Measurements from ENCODE around the gene FMNL2.

Gene FMNL2

DNA sequence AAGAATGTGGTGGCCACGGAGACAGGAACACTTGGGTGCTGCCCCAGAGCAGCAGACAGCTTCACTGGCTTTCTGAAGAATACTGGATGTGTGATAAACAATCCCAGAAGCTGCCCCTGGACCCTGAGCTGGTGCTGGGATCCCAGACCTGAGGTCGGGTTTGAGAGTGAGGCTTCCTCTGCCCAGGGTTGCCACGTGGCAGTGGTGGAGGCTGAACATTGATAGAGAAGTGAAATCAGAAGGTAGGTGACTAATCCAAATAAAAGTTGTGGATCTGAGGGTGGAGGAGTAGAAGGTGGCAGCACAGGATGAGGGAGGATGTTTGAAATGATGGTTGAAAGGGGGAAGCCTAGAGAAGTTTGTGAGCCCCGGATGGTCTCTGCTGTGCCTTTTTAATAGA is 64.0 kb downstream of the FMNL2 start:
- no peak overlapping the region for H2BK15ac ChIP-seq (ENCODE audit: low read depth, poor library complexity, severe bottlenecking)
- no peak overlapping the region for H2BK120ac ChIP-seq (ENCODE audit: low read depth, low read length)
- H3K4ac ChIP-seq (ENCODE audit: low read depth in 1 of 2, low read length in 2 of 2), result no peak overlapping the region
- H3K27me3 ChIP-seq (ENCODE audit: control insufficient read depth in 1 of 2, insufficient read depth in 1 of 2, low read length in 2 of 2), result no peaks in the 10 kb centered on the region
- no peak overlapping the region for H3K9ac ChIP-seq (ENCODE audit: low read length)
- no peaks in the 10 kb centered on the region for H3K9me3 ChIP-seq (ENCODE audit: control insufficient read depth, low read length)
- H2BK5ac ChIP-seq (ENCODE audit: low read depth, low read length, poor library complexity, severe bottlenecking), result no peak overlapping the region
- peaks cover 29% of the 10 kb centered on the region for H3K79me1 ChIP-seq (replicated peaks; ENCODE audit: low read length, poor library complexity, severe bottlenecking)
- H4K91ac ChIP-seq (ENCODE audit: low read length), result no peak overlapping the region
- H3K36me3 ChIP-seq (ENCODE audit: control insufficient read depth in 1 of 2, insufficient read depth in 2 of 2, low read depth in 1 of 2, low read length in 2 of 2), result no peaks in the 10 kb centered on the region
- H4K8ac ChIP-seq (ENCODE audit: low read length), result no peak overlapping the region
- peaks cover 9% of the 10 kb centered on the region for H3K4me1 ChIP-seq (ENCODE audit: control insufficient read depth, insufficient read depth, low read depth, low read length)
- no peak overlapping the region for H2AFZ ChIP-seq (ENCODE audit: low read depth, low read length)
- H3K14ac ChIP-seq (ENCODE audit: low read length in 2 of 2), result no peak overlapping the region
- H3K18ac ChIP-seq (ENCODE audit: low read depth in 1 of 2, low read length in 2 of 2), result no peak overlapping the region
- H2BK12ac ChIP-seq (ENCODE audit: low read length in 2 of 2), result no peak overlapping the region
- no peak overlapping the region for H3K4me2 ChIP-seq (ENCODE audit: low read length, poor library complexity, severe bottlenecking)
- WGBS, result 88% methylated on average over 4 of the region's 4 CpGs
- H3K4me3 ChIP-seq (ENCODE audit: insufficient read depth in 1 of 2, low read depth in 1 of 2, low read length in 2 of 2), result no peak overlapping the region
- peak overlapping the region; percentile 9 for H2AK5ac ChIP-seq (ENCODE audit: low read length, severe bottlenecking)
- H3K23ac ChIP-seq (ENCODE audit: low read length in 2 of 2), result no peak overlapping the region
- H3K27ac ChIP-seq (ENCODE audit: low read length, poor library complexity, severe bottlenecking), result no peak overlapping the region
- DNase-seq, result no peak

DNA sequence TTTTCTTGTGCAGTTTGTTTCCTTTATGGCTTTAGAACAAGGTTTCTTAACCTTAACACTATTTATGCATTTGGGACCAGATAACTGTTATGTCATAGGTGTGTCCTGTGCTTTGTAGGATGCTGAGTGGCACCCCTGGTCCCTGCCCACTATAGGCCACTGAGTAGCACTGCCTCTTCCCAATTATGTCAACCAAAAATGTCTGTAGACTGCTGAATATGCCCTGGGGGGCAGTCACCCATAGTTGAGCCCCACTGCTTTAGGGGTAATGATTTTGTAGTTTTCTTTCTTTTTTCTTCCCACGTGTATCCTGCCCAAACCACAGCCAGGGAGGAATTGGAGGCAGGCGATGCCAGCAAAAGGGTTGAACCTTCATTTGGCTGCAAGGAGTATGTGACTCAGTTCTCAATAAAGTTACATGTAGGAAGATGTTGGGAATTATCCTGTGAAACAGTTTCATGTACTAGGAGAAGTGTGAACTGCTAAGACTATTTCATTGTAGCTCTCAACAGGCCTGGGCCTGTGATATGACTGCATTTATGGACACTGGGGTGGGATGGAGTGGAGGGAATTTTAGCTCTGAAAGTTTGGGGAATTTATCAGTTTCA is 65.7 kb downstream of the FMNL2 start:
- H3K4me3 ChIP-seq (ENCODE audit: insufficient read depth in 1 of 2, low read depth in 1 of 2, low read length in 2 of 2), result no peak overlapping the region
- H3K27me3 ChIP-seq (ENCODE audit: control insufficient read depth in 1 of 2, insufficient read depth in 1 of 2, low read length in 2 of 2), result no peaks in the 10 kb centered on the region
- no peak for DNase-seq
- H3K9ac ChIP-seq (ENCODE audit: low read length), result peak overlapping the region; percentile 15
- H3K27ac ChIP-seq (ENCODE audit: low read length, poor library complexity, severe bottlenecking), result no peak overlapping the region
- no peak overlapping the region for H3K4me2 ChIP-seq (ENCODE audit: low read length, poor library complexity, severe bottlenecking)
- H2BK120ac ChIP-seq (ENCODE audit: low read depth, low read length), result no peak overlapping the region
- H3K14ac ChIP-seq (ENCODE audit: low read length in 2 of 2), result no peak overlapping the region
- no peak overlapping the region for H4K91ac ChIP-seq (ENCODE audit: low read length)
- H4K8ac ChIP-seq (ENCODE audit: low read length), result no peak overlapping the region
- H3K4me1 ChIP-seq (ENCODE audit: control insufficient read depth, insufficient read depth, low read depth, low read length), result peaks cover 9% of the 10 kb centered on the region
- H2BK15ac ChIP-seq (ENCODE audit: low read depth, poor library complexity, severe bottlenecking), result no peak overlapping the region
- H3K4ac ChIP-seq (ENCODE audit: low read depth in 1 of 2, low read length in 2 of 2), result no peak overlapping the region
- no peak overlapping the region for H2BK5ac ChIP-seq (ENCODE audit: low read depth, low read length, poor library complexity, severe bottlenecking)
- no peak overlapping the region for H2AK5ac ChIP-seq (ENCODE audit: low read length, severe bottlenecking)
- H2BK12ac ChIP-seq (ENCODE audit: low read length in 2 of 2), result no peak overlapping the region
- no peaks in the 10 kb centered on the region for H3K9me3 ChIP-seq (ENCODE audit: control insufficient read depth, low read length)
- no peak overlapping the region for H2AFZ ChIP-seq (ENCODE audit: low read depth, low read length)
- no peak overlapping the region for H3K18ac ChIP-seq (ENCODE audit: low read depth in 1 of 2, low read length in 2 of 2)
- H3K36me3 ChIP-seq (ENCODE audit: control insufficient read depth in 1 of 2, insufficient read depth in 2 of 2, low read depth in 1 of 2, low read length in 2 of 2), result no peaks in the 10 kb centered on the region
- H3K79me1 ChIP-seq (replicated peaks; ENCODE audit: low read length, poor library complexity, severe bottlenecking), result peaks cover 27% of the 10 kb centered on the region
- H3K23ac ChIP-seq (ENCODE audit: low read length in 2 of 2), result no peak overlapping the region
- WGBS, result 100% methylated on average over 2 of the region's 2 CpGs

DNA sequence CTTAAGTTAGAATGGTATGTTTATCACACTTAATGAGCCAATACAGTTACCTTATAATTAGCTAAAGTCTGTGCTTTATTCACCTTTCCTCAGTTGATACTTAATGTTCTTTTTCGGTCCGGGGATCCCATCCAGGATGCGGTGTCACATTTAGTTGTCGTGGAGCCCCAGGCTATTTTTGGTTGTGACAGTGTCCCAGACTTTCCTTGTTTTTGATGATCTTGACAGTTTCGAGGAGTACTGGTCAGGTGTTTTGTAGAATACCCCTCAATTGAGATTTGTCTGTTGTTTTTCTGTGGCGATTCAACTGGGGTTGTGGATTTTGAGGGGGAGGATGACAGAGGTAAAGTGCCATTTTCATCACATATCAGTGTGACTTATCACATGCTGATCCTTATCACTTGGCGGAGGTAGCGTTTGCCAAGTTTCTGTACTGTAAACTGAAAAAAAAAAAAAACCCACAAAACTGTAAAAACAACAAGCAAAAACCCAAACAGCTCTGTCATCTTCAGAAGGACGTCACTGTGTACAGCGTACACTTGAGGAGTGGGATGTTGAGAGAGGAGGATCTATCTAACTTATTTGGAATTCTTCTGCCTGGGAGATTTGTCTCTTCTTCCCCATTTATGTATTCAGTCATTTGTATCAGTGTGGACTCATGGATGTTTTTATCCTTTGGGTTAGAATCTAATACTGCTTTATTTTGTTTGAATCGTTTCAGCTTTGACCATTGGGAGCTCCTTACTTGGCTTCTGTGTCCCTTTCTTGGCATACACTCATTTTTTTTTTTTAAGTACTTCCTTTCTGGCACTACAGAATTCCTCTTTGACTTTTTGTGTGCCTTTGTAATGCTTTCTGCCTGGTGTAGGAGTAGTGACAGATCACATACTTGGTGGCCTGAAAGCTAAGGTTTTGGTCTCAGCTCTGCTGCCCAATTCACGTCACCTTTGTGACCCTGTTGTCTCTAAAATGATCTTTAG is 68.1 kb downstream of the FMNL2 start:
- Histone ChIP-seq H3K79me1 (replicated peaks; ENCODE audit: low read length, poor library complexity, severe bottlenecking) (peaks cover 21% of the 10 kb centered on the region), H3K4me3 (ENCODE audit: insufficient read depth in 1 of 2, low read depth in 1 of 2, low read length in 2 of 2) (no peak overlapping the region), H3K18ac (ENCODE audit: low read depth in 1 of 2, low read length in 2 of 2) (no peak overlapping the region), H3K27me3 (ENCODE audit: control insufficient read depth in 1 of 2, insufficient read depth in 1 of 2, low read length in 2 of 2) (no peaks in the 10 kb centered on the region), H2BK120ac (ENCODE audit: low read depth, low read length) (no peak overlapping the region), H2BK15ac (ENCODE audit: low read depth, poor library complexity, severe bottlenecking) (no peak overlapping the region), H3K4me1 (ENCODE audit: control insufficient read depth, insufficient read depth, low read depth, low read length) (peaks cover 9% of the 10 kb centered on the region), H2AK5ac (ENCODE audit: low read length, severe bottlenecking) (no peak overlapping the region), H3K9me3 (ENCODE audit: control insufficient read depth, low read length) (no peaks in the 10 kb centered on the region), H3K4ac (ENCODE audit: low read depth in 1 of 2, low read length in 2 of 2) (no peak overlapping the region), H3K14ac (ENCODE audit: low read length in 2 of 2) (no peak overlapping the region), H3K9ac (ENCODE audit: low read length) (no peak overlapping the region), H2BK5ac (ENCODE audit: low read depth, low read length, poor library complexity, severe bottlenecking) (no peak overlapping the region), H4K91ac (ENCODE audit: low read length) (no peak overlapping the region), H3K4me2 (ENCODE audit: low read length, poor library complexity, severe bottlenecking) (no peak overlapping the region), H4K8ac (ENCODE audit: low read length) (no peak overlapping the region), H2BK12ac (ENCODE audit: low read length in 2 of 2) (no peak overlapping the region), H2AFZ (ENCODE audit: low read depth, low read length) (no peak overlapping the region), H3K27ac (ENCODE audit: low read length, poor library complexity, severe bottlenecking) (no peak overlapping the region), H3K36me3 (ENCODE audit: control insufficient read depth in 1 of 2, insufficient read depth in 2 of 2, low read depth in 1 of 2, low read length in 2 of 2) (no peaks in the 10 kb centered on the region), H3K23ac (ENCODE audit: low read length in 2 of 2) (no peak overlapping the region)
- DNase-seq, result no peak
- WGBS, result 96% methylated on average over 8 of the region's 12 CpGs

All from mesenchymal stem cell (in vitro differentiated cells and primary cell).